GM10266 (cell line): ENCODE results near the gene SOAT2.
A peak's percentile ranks its signal among the peaks of the same experiment; 100 is the strongest.

Experiments used
- DNase-seq: peaks from one replicate; pipeline ENCODE4 v3.0.0; 2012; ENCODE audit errors: extremely low spot score
- TF ChIP-seq, protein P1 (sequence below): IDR thresholded peaks from 2 replicates; pipeline ENCODE4 v1.5.1; 2012; ENCODE audit warnings: mild to moderate bottlenecking, low read depth; ENCODE audit not compliant: control insufficient read depth, insufficient read depth; ENCODE audit errors: missing control alignments

SOAT2 gene

GRCh38 chr12:53115112-53115890, 12.0 kb downstream of the SOAT2 start:
- TF ChIP-seq, protein P1, sequence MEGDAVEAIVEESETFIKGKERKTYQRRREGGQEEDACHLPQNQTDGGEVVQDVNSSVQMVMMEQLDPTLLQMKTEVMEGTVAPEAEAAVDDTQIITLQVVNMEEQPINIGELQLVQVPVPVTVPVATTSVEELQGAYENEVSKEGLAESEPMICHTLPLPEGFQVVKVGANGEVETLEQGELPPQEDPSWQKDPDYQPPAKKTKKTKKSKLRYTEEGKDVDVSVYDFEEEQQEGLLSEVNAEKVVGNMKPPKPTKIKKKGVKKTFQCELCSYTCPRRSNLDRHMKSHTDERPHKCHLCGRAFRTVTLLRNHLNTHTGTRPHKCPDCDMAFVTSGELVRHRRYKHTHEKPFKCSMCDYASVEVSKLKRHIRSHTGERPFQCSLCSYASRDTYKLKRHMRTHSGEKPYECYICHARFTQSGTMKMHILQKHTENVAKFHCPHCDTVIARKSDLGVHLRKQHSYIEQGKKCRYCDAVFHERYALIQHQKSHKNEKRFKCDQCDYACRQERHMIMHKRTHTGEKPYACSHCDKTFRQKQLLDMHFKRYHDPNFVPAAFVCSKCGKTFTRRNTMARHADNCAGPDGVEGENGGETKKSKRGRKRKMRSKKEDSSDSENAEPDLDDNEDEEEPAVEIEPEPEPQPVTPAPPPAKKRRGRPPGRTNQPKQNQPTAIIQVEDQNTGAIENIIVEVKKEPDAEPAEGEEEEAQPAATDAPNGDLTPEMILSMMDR: no peak
- peak; percentile 22 for DNase-seq

GRCh38 chr12:53115891-53116648, 12.8 kb downstream of the SOAT2 start:
- TF ChIP-seq, protein P1: no peak
- DNase-seq: peak; percentile 14

GRCh38 chr12:53118751-53119300, 15.5 kb downstream of the SOAT2 start:
- TF ChIP-seq, protein P1: no peak
- DNase-seq: peak; percentile 12

DNA sequence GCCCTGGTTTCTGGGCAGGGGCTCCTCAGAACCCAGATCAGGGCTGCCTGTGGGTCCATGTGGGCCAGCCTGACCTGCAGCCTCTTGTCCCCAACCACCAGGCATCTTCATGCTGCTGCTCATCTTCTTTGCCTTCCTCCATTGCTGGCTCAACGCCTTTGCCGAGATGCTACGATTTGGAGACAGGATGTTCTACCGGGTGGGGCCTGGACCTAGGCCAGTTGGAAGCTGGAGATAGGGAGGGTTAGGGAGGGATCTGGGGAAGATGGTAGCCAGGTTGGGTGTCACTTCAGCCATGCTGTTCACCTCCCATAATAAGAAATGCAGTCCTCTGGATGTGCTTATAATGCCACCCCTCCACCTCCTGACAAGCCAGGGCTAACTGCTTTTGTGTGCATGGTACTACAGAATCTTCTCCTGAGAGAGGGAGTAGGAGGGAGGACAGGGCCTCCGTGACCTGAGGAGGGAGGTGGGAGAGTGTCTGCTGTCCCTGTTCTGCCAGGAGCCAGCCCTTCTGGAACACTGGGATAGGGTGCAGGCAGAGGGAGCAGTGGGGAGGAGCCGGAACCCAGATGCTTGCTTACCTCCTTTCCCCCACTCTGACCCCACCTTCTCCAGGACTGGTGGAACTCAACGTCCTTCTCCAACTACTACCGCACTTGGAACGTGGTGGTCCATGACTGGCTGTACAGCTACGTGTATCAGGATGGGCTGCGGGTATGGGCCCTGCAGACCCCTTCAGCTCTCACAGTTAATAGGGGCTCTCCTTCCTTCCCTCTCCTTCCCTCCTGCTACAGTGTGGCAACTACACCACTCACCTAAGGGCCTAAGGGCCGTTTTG, 17.6 kb downstream of the SOAT2 start:
- DNase-seq: peak; percentile 28
- TF ChIP-seq, protein P1: no peak

- TF ChIP-seq, protein P1: no peak
- DNase-seq: no peak
Measured at GRCh38 chr12:53122961-53123468, 19.7 kb downstream of the SOAT2 start.

DNA sequence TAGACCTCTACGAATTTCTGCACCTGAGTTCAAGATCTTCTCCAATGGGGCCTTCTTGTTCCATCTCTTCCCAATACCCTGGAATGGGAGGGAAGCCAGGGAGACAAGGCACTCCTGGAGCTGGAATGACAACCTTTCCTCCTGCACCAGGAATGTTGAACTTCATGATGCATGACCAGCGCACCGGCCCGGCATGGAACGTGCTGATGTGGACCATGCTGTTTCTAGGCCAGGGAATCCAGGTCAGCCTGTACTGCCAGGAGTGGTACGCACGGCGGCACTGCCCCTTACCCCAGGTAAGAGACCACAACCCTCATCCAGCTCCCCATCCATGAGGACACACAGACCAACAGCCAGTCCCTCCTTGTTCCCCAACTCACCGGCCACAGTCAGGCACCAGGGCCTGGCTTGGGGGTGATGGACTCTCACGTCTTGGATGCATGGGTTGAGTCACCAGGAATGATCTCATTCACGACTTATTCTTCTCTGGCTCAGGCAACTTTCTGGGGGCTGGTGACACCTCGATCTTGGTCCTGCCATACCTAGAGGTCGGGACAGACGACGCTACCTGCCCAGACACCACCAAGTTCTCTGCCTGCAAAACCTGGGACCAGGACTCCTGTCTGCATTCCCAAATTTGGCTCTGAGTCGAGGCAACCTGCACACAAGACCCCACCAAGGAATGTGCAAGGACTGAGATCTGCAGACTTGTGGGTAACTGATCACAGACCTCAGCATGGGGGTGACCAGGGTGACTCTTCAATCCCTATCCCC, 20.5 kb downstream of the SOAT2 start:
- TF ChIP-seq, protein P1: no peak
- DNase-seq: peak; percentile 17
